ENCODE data around the gene FKBP1C. TPM values are rescaled to one million over a fixed set of nuclear protein-coding genes. Genes with fewer than 3 reads are reported as not detected.

The FKBP1C gene
- total RNA-seq, 1 experiment from 2014 or later: 0.23 TPM

DNA sequence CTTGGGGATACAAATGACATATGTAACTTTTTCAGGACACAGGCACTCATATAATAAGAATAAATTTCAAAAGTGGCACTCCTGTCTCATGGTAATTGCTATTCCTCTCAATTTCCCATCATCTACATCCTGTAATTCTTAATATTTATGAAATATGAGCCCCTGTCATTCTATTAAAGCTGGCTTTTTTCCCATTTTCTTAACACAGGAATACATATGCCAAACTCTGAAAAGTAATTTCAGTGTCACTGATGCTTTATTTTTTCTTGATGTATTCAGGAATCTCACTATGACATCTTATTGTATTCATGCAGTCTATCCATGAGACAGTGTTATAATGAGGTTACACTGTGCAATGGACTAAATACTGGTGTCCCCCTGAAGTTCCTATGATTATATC is 24.3 kb upstream of the FKBP1C start:
- TF ChIP-seq, protein P1, sequence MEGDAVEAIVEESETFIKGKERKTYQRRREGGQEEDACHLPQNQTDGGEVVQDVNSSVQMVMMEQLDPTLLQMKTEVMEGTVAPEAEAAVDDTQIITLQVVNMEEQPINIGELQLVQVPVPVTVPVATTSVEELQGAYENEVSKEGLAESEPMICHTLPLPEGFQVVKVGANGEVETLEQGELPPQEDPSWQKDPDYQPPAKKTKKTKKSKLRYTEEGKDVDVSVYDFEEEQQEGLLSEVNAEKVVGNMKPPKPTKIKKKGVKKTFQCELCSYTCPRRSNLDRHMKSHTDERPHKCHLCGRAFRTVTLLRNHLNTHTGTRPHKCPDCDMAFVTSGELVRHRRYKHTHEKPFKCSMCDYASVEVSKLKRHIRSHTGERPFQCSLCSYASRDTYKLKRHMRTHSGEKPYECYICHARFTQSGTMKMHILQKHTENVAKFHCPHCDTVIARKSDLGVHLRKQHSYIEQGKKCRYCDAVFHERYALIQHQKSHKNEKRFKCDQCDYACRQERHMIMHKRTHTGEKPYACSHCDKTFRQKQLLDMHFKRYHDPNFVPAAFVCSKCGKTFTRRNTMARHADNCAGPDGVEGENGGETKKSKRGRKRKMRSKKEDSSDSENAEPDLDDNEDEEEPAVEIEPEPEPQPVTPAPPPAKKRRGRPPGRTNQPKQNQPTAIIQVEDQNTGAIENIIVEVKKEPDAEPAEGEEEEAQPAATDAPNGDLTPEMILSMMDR (IDR thresholded peaks at IDR 0.05; ENCODE audit: unreplicated experiment): no peak
- intact Hi-C loops (cut with micrococcal nuclease): no loop called here
- Mint-ChIP-seq H3K4me1 (ENCODE audit: insufficient read depth, unreplicated experiment) (no peaks in the 10 kb centered on the region), H3K4me3 (ENCODE audit: unreplicated experiment) (no peak overlapping the region), H3K9me3 (ENCODE audit: unreplicated experiment) (no peaks in the 10 kb centered on the region), H3K27ac (ENCODE audit: low read depth, unreplicated experiment) (no peak overlapping the region), H3K27me3 (ENCODE audit: insufficient read depth, unreplicated experiment) (peaks cover 12% of the 10 kb centered on the region), H3K36me3 (ENCODE audit: insufficient read depth, unreplicated experiment) (no peaks in the 10 kb centered on the region)
- ChIA-PET CTCF (no interaction called here), POLR2A (no interaction called here)
- DNase-seq (ENCODE audit: unreplicated experiment): no peak
- BruUV-seq (replicated peaks): no TSS peak

DNA sequence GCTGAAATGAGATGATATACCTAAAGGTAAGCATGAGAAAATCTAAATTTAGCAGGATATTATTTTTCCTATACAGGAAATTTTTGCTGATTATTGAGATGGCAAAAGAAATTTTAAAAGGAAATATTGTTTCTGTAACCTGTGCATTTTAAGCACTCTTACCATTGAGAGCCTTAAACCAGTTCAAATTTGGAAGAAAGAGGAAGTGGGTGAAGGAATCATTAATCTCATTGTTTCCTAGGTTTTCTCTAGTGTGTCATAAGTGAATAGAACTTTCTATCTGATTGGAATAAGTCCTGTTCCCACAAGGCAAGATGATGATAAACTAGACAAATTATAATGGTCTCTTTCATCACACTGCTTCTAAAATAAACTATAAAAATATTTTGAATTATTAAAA is 22.4 kb upstream of the FKBP1C start:
- CTCF ChIA-PET: no interaction called here
- Mint-ChIP-seq H3K27ac (ENCODE audit: low read depth, unreplicated experiment) (no peak overlapping the region), H3K4me3 (ENCODE audit: unreplicated experiment) (no peak overlapping the region), H3K4me1 (ENCODE audit: insufficient read depth, unreplicated experiment) (no peaks in the 10 kb centered on the region), H3K36me3 (ENCODE audit: insufficient read depth, unreplicated experiment) (no peaks in the 10 kb centered on the region), H3K27me3 (ENCODE audit: insufficient read depth, unreplicated experiment) (peaks cover 12% of the 10 kb centered on the region), H3K9me3 (ENCODE audit: unreplicated experiment) (no peaks in the 10 kb centered on the region)
- POLR2A ChIA-PET: no interaction called here
- BruUV-seq (replicated peaks): no TSS peak
- TF ChIP-seq, protein P1 (IDR thresholded peaks at IDR 0.05; ENCODE audit: unreplicated experiment): no peak
- intact Hi-C loops (cut with micrococcal nuclease): no loop called here
- DNase-seq (ENCODE audit: unreplicated experiment): no peak

DNA sequence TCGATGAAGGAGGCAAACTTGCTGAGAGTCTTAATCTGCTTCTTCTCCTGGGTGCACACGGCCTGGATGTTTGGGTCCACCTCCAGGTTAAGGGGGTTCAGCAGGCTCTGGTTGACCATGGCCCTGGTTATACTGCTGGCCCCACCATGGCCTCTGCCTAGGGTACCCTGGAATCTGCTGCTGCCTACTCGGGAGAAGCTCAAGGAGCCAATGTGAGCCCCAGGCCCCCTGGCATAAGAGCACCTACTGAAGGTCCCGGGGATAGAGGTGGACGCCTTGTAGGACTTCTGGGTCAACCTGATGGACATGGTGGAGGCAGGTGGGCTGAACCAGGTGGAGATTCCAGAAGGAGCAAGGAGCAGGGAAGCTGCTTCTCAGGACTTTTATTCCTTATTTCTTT is 17.9 kb upstream of the FKBP1C start:
- intact Hi-C loops (cut with micrococcal nuclease): no loop called here
- Mint-ChIP-seq H3K4me3 (ENCODE audit: unreplicated experiment) (no peak overlapping the region), H3K27me3 (ENCODE audit: insufficient read depth, unreplicated experiment) (peaks cover 12% of the 10 kb centered on the region), H3K9me3 (ENCODE audit: unreplicated experiment) (no peaks in the 10 kb centered on the region), H3K4me1 (ENCODE audit: insufficient read depth, unreplicated experiment) (no peaks in the 10 kb centered on the region), H3K27ac (ENCODE audit: low read depth, unreplicated experiment) (no peak overlapping the region), H3K36me3 (ENCODE audit: insufficient read depth, unreplicated experiment) (no peaks in the 10 kb centered on the region)
- BruUV-seq (replicated peaks): no TSS peak
- TF ChIP-seq, protein P1 (IDR thresholded peaks at IDR 0.05; ENCODE audit: unreplicated experiment): no peak
- ChIA-PET CTCF (no interaction called here), POLR2A (no interaction called here)
- DNase-seq (ENCODE audit: unreplicated experiment): no peak

DNA sequence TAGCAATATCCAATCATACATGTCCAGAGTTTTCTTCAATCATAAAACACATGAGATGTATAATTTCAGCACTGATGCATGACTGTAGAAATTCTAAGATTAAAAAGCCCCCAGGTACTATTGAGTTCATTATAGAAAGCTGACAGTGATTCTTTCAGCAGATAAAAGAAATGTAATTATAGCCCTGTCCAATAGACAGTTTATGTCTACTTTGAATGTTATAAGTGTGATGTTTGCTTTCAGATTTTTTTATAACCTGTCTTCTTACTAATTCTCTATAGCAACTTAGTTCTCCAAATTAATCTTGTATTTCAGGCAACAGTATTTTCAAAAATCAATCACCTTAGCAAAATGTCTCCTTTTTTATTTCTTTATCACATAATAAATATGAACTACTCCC is 13.5 kb upstream of the FKBP1C start:
- POLR2A ChIA-PET: no interaction called here

More for the DNA sequence above, 13.5 kb upstream of the FKBP1C start:
- Mint-ChIP-seq H3K36me3 (ENCODE audit: insufficient read depth, unreplicated experiment) (no peaks in the 10 kb centered on the region), H3K27ac (ENCODE audit: low read depth, unreplicated experiment) (no peak overlapping the region), H3K4me1 (ENCODE audit: insufficient read depth, unreplicated experiment) (no peaks in the 10 kb centered on the region), H3K4me3 (ENCODE audit: unreplicated experiment) (no peak overlapping the region), H3K27me3 (ENCODE audit: insufficient read depth, unreplicated experiment) (no peaks in the 10 kb centered on the region), H3K9me3 (ENCODE audit: unreplicated experiment) (no peaks in the 10 kb centered on the region)
- BruUV-seq (replicated peaks): no TSS peak
- intact Hi-C loops (cut with micrococcal nuclease): no loop called here
- CTCF ChIA-PET: no interaction called here
- TF ChIP-seq, protein P1 (IDR thresholded peaks at IDR 0.05; ENCODE audit: unreplicated experiment): no peak
- no peak for DNase-seq (ENCODE audit: unreplicated experiment)

All from MCF 10A (cell line).